HG02798 (cell line): ENCODE results near the gene BCKDK.
"Not testable (repeated sequence)": the region's sequence is repeated elsewhere in the genome, so short reads cannot be mapped to it uniquely, and the experiment has no call there.

Source experiments
- ATAC-seq: cut with Tn5 transposase; IDR thresholded peaks from one replicate; pipeline ENCODE4 v1.9.1; 2021; ENCODE audit warnings: mild to moderate bottlenecking; ENCODE audit not compliant: unreplicated experiment, poor library complexity

The BCKDK gene

GRCh38 chr16:31136822-31137499, 28.8 kb downstream of the BCKDK start:
- not testable (repeated sequence) for ATAC-seq

GRCh38 chr16:31138621-31139578, 30.7 kb downstream of the BCKDK start:
- no peak for ATAC-seq

- not testable (repeated sequence) for ATAC-seq
Observed at GRCh38 chr16:31141071-31141469, 32.9 kb downstream of the BCKDK start.

GRCh38 chr16:31141489-31142108, 33.4 kb downstream of the BCKDK start:
- peak; percentile 1 for ATAC-seq

GRCh38 chr16:31142109-31143010, 34.2 kb downstream of the BCKDK start:
- ATAC-seq, result peak; percentile 95

- no peak for ATAC-seq
Observed at GRCh38 chr16:31143011-31143693, 35.0 kb downstream of the BCKDK start.

- no peak for ATAC-seq
Observed at GRCh38 chr16:31143694-31144148, 35.5 kb downstream of the BCKDK start.

- not testable (repeated sequence) for ATAC-seq
Observed at GRCh38 chr16:31144418-31144817, 36.2 kb downstream of the BCKDK start.

GRCh38 chr16:31145398-31145990, 37.3 kb downstream of the BCKDK start:
- ATAC-seq, result no peak

- no peak for ATAC-seq
Observed at GRCh38 chr16:31147574-31147973, 39.4 kb downstream of the BCKDK start.

GRCh38 chr16:31148281-31148728, 40.1 kb downstream of the BCKDK start:
- no peak for ATAC-seq

GRCh38 chr16:31148896-31149295, 40.7 kb downstream of the BCKDK start:
- ATAC-seq, result no peak

GRCh38 chr16:31149332-31149731, 41.1 kb downstream of the BCKDK start:
- ATAC-seq, result no peak

- no peak for ATAC-seq
Observed at GRCh38 chr16:31149894-31150890, 42.0 kb downstream of the BCKDK start, which contains the start of gene PRSS36. Gene PRSS36, minus strand, starts transcription at chr16:31150066. Its CDS starts 31 bp downstream, at chr16:31150035.

GRCh38 chr16:31150976-31151375, 42.8 kb downstream of the BCKDK start:
- ATAC-seq, result not testable (repeated sequence)

- ATAC-seq, result no peak
Observed at GRCh38 chr16:31157136-31157535, 49.0 kb downstream of the BCKDK start.
